Endothelial cell of umbilical vein (primary cell): Measurements from ENCODE around the gene TPSG1. TPM values are rescaled to one million over a fixed set of nuclear protein-coding genes. Genes with fewer than 3 reads are reported as not detected.

Source experiments
- BruUV-seq: library from RNA; stranded (reverse); fragments of 400-500 nt; replicated peaks from 2 replicates; lab custom pipeline; 2021; lab: Mats Ljungman, UMichigan
- CTCF ChIA-PET: fragments of 300-600, 350-600 bp; sonication (Branson Sonifier 250); formaldehyde crosslinking; loops from one replicate; lab custom pipeline; 2021; ENCODE audit warnings: antibody characterized with exemption, inconsistent platforms; lab: Charles Lee
- POLR2A ChIA-PET: fragments of 300-600, 350-600 bp; sonication (Branson Sonifier 250); formaldehyde crosslinking; loops from one replicate; lab custom pipeline; 2021; ENCODE audit warnings: antibody characterized with exemption, inconsistent platforms; lab: Charles Lee
- DNase-seq: peaks from one replicate; pipeline ENCODE4 v3.0.0-alpha.2; 2011; ENCODE audit warnings: low read depth, low spot score
- FAIRE-seq: peaks from 2 replicates; lab custom pipeline; 2011; peaks lifted over from hg19 to GRCh38; lab: Jason Lieb, UNC
- H2AFZ ChIP-seq: 2 replicates; pipeline ENCODE4 v1.6.0; 2012; ENCODE audit warnings: low read depth, low read length, control low read depth, inconsistent platforms
- H3K27ac ChIP-seq: 2 replicates; pipeline ENCODE4 v1.5.1; 2011; ENCODE audit warnings: low read depth, mild to moderate bottlenecking, control low read depth, low read length, moderate library complexity; ENCODE audit not compliant: insufficient read depth
- H3K27me3 ChIP-seq, 2 experiments: 2 replicates each; pipeline versions ENCODE4 v1.6.0 to v1.6.1; 2011; ENCODE audit warnings: low read length in 2 of 2, mixed read lengths in 1 of 2; ENCODE audit not compliant: control insufficient read depth in 2 of 2, insufficient read depth in 2 of 2
- H3K36me3 ChIP-seq, 2 experiments: 2 replicates in 1 of 2; 3 replicates in 1 of 2; pipeline ENCODE4 v1.5.1; 2011; ENCODE audit warnings: low read length in 2 of 2, mild to moderate bottlenecking in 1 of 2, moderate library complexity in 1 of 2; ENCODE audit not compliant: control insufficient read depth in 2 of 2, insufficient read depth in 2 of 2; ENCODE audit errors: extremely low read depth in 1 of 2
- H3K4me1 ChIP-seq: 3 replicates; pipeline ENCODE4 v1.5.1; 2011; ENCODE audit warnings: mild to moderate bottlenecking, low read length; ENCODE audit not compliant: control insufficient read depth, insufficient read depth; ENCODE audit errors: extremely low read depth
- H3K4me2 ChIP-seq: 2 replicates; pipeline ENCODE4 v1.6.1; 2011; ENCODE audit warnings: low read length, control low read depth, mixed read lengths; ENCODE audit not compliant: insufficient read depth
- H3K4me3 ChIP-seq, 3 experiments: fragments of 200-600 bp in 1 of 3; sonication (generic), shearing (Covaris generic) in 1 of 3; replicated peaks in 1 of 3; 2 replicates each; pipeline ENCODE4 v1.5.1; 2011 to 2016; ENCODE audit warnings: control low read depth in 3 of 3, low read length in 3 of 3, mild to moderate bottlenecking in 2 of 3, inconsistent platforms in 1 of 3, low read depth in 1 of 3, moderate library complexity in 1 of 3; ENCODE audit not compliant: insufficient read depth in 1 of 3
- H3K79me2 ChIP-seq: 2 replicates; pipeline ENCODE4 v1.6.0; 2012; ENCODE audit warnings: low read length, inconsistent platforms; ENCODE audit not compliant: control insufficient read depth, insufficient read depth
- H3K9ac ChIP-seq: replicated peaks from 2 replicates; pipeline ENCODE3; 2011; ENCODE audit warnings: low read length, control low read depth; ENCODE audit not compliant: insufficient read depth; ENCODE audit errors: extremely low read depth
- H3K9me1 ChIP-seq: replicated peaks from 3 replicates; pipeline ENCODE4 v1.6.0; 2011; ENCODE audit warnings: mild to moderate bottlenecking, low read length; ENCODE audit not compliant: control insufficient read depth, insufficient read depth; ENCODE audit errors: extremely low read depth
- H3K9me3 ChIP-seq: replicated peaks from 2 replicates; pipeline ENCODE4 v1.5.1; 2012; ENCODE audit warnings: low read length, inconsistent platforms; ENCODE audit not compliant: control insufficient read depth, insufficient read depth
- H4K20me1 ChIP-seq: replicated peaks from 2 replicates; pipeline ENCODE3; 2011; ENCODE audit warnings: mild to moderate bottlenecking, low read length; ENCODE audit not compliant: control insufficient read depth, insufficient read depth; ENCODE audit errors: extremely low read depth
- EZH2 ChIP-seq: IDR thresholded peaks from 2 replicates; pipeline ENCODE4 v1.6.1; 2012; ENCODE audit warnings: borderline replicate concordance, low read depth, mild to moderate bottlenecking, moderate library complexity, low read length, inconsistent platforms; ENCODE audit not compliant: severe bottlenecking
- FOS ChIP-seq: IDR thresholded peaks from 2 replicates; pipeline ENCODE4 v1.6.1; 2011; ENCODE audit warnings: mild to moderate bottlenecking, low read length, moderate library complexity, borderline replicate concordance; ENCODE audit not compliant: insufficient read depth
- GATA2 ChIP-seq: IDR thresholded peaks from 2 replicates; pipeline ENCODE4 v1.7.0; 2011; ENCODE audit warnings: low read depth, mild to moderate bottlenecking, moderate library complexity, mixed read lengths, low read length; ENCODE audit not compliant: insufficient read length, insufficient read depth
- JUN ChIP-seq: IDR thresholded peaks from 2 replicates; pipeline ENCODE4 v1.6.1; 2011; ENCODE audit warnings: borderline replicate concordance, low read depth; ENCODE audit not compliant: insufficient read length, insufficient read depth
- MYC ChIP-seq: IDR thresholded peaks from one replicate; pipeline ENCODE4 v1.6.1; 2011; ENCODE audit warnings: mild to moderate bottlenecking, low read depth, low read length
- POLR2A ChIP-seq: IDR thresholded peaks from 2 replicates; pipeline ENCODE4 v1.6.1; 2012; ENCODE audit warnings: low read depth, mild to moderate bottlenecking, control low read depth, low read length
- POLR2AphosphoS5 ChIP-seq: IDR thresholded peaks from 2 replicates; pipeline ENCODE4 v1.6.1; 2012; ENCODE audit warnings: low read depth, mild to moderate bottlenecking, control low read depth, low read length, moderate library complexity; ENCODE audit not compliant: insufficient read depth
- dilution Hi-C: fragments of 300-500 bp; cut with MboI; formaldehyde crosslinking; loops from one replicate; pipeline ENCODE4 v1.15.0; 2019; ENCODE audit warnings: low sequenced_read_pairs; ENCODE audit not compliant: extremely low pct_ligation_motif_present
- intact Hi-C: fragments of 100-400 bp; cut with micrococcal nuclease; formaldehyde crosslinking; loops from one replicate; pipeline ENCODE4 v1.10.0; 2022
- polyA plus RNA-seq, 4 experiments: library from polyadenylated mRNA; depleted of rRNA in 3 of 4; stranded (reverse) in 3 of 4; unstranded in 1 of 4; fragments of >200 nt; gene quantifications; 2 replicates each; pipeline versions ENCODE4 v1.2.1 to v1.2.3, GENCODE V29; 2011 to 2012; ENCODE audit warnings: missing spikeins in 1 of 4
- total RNA-seq: library from RNA; stranded (reverse); gene quantifications from 2 replicates; pipeline ENCODE4 v1.2.3, GENCODE V29; 2021
- TF ChIP-seq, protein P1 (sequence below): IDR thresholded peaks from 2 replicates; pipeline ENCODE4 v1.6.1; 2011; ENCODE audit not compliant: insufficient read depth, insufficient read length
- TF ChIP-seq, protein P2 (sequence below), 2 donors: IDR thresholded peaks; 1 replicate in 1 of 2; 2 replicates in 1 of 2; pipeline ENCODE4 v1.5.1; 2011; ENCODE audit warnings: low read length in 2 of 2, mild to moderate bottlenecking in 2 of 2, moderate library complexity in 2 of 2, control low read depth in 1 of 2, inconsistent platforms in 1 of 2, low read depth in 1 of 2; ENCODE audit not compliant: insufficient read depth in 1 of 2; ENCODE audit errors: extremely low read depth in 1 of 2

TPSG1 gene
- total and polyA plus RNA-seq, 2 donors (not counting 3 experiments of a cell fraction or from before 2014, with no cell fraction given), result not detected

DNA sequence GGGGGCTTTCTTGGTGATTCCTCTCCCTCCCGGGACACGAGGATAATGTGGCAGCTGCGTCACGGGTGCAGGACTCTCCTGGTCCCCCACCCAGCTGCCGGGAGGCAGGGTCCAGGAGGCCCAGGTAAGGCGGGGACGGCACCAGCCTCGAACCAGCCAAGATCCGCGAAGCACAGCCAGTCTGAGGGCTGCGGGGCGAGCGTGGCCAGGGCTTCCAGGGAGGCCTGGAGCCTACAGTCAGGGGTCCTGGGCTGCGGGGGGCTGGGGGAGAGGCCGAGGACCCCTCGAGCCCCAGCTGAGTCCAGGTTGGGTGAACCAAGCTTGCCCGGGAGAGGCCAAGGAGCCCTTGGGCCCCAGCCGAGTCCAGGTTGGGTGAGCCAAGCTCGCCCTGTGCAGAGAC is 40.8 kb upstream of the TPSG1 start:
- peaks cover 6 to 11% of the 10 kb centered on the region in 2 experiments for H3K27me3 ChIP-seq
- no peak for DNase-seq
- H3K9me1 ChIP-seq, result no peaks in the 10 kb centered on the region
- FAIRE-seq, result no peak
- H3K4me3 ChIP-seq, result no peak overlapping the region
- H3K27ac ChIP-seq, result no peak overlapping the region
- H3K4me1 ChIP-seq, result no peaks in the 10 kb centered on the region
- intact Hi-C loops (no loop called here), dilution Hi-C loops (no loop called here)
- no peak overlapping the region for H2AFZ ChIP-seq
- CTCF ChIA-PET, result no interaction called here
- POLR2A ChIA-PET, result interaction anchor here (0.6 kb wide), 1 partner anchor 209 kb away, joined by 4 read pairs; no protein-coding TSS in a partner anchor
- TF ChIP-seq, protein P1, sequence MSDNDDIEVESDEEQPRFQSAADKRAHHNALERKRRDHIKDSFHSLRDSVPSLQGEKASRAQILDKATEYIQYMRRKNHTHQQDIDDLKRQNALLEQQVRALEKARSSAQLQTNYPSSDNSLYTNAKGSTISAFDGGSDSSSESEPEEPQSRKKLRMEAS, result no peak
- TF ChIP-seq FOS (no peak), GATA2 (no peak), POLR2AphosphoS5 (no peak), EZH2 (no peak), JUN (no peak), MYC (no peak), POLR2A (no peak)
- TF ChIP-seq, protein P2, sequence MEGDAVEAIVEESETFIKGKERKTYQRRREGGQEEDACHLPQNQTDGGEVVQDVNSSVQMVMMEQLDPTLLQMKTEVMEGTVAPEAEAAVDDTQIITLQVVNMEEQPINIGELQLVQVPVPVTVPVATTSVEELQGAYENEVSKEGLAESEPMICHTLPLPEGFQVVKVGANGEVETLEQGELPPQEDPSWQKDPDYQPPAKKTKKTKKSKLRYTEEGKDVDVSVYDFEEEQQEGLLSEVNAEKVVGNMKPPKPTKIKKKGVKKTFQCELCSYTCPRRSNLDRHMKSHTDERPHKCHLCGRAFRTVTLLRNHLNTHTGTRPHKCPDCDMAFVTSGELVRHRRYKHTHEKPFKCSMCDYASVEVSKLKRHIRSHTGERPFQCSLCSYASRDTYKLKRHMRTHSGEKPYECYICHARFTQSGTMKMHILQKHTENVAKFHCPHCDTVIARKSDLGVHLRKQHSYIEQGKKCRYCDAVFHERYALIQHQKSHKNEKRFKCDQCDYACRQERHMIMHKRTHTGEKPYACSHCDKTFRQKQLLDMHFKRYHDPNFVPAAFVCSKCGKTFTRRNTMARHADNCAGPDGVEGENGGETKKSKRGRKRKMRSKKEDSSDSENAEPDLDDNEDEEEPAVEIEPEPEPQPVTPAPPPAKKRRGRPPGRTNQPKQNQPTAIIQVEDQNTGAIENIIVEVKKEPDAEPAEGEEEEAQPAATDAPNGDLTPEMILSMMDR (IDR thresholded peaks at IDR 0.05; ENCODE audit: extremely low read depth in 1 of 2, insufficient read depth in 1 of 2, low read depth in 1 of 2, low read length in 2 of 2), result no peak
- no peaks in the 10 kb centered on the region for H3K9me3 ChIP-seq
- no peak overlapping the region for H3K9ac ChIP-seq
- H4K20me1 ChIP-seq, result no peaks in the 10 kb centered on the region
- no TSS peak for BruUV-seq
- no peaks in the 10 kb centered on the region for H3K36me3 ChIP-seq
- no peaks in the 10 kb centered on the region for H3K79me2 ChIP-seq
- H3K4me2 ChIP-seq, result no peak overlapping the region
